Measurements from ENCODE around the gene ATF1. TPM values are rescaled to one million over a fixed set of nuclear protein-coding genes. Genes with fewer than 3 reads are reported as not detected.
A peak's percentile ranks its signal among the peaks of the same experiment; 100 is the strongest.

ATF1 gene
- total RNA-seq, 2 donors from 2014 or later, result 27.5 to 35.7 TPM

DNA sequence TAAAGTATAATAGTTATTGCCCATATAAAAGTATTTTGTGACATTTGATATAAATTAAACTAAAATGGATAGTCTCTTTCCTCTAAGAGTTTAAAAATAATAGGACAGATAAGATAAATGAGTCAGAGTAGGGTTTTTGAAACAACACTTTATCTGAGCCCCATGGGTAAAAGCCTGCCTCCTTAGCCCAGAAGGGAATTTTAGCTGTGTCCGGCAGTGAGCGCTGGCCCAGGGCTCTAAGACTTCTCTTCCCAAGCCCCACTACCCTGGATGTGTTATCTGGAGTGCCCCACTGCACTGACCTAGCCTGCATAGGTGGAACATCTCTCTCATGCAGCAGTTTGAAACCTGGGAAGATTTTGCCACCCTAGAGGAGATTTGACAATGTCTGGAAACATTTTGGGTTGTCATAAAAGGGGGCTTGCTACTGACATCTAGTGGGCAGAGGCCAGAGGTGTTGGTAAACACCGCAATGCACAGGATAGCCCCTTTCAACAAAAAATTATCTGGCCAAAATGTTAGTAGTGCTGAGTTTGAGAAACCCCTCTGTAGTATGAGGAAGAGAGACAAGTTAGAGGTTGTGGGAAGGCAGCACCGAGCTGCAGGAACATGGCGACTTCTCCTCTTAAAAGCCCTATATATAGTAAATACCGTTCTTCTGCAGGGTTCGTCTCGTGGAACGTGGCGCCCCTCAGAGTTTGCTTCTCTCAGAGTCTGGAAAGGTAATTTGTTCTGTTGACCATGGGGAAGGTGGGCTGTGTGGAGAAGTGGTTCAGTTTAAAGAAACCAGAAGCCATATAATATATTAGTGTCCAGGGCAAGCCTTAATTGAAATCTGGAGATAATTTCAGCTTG is 29.3 kb upstream of the ATF1 start:
- Histone ChIP-seq H3K4me3 (ENCODE audit: low read length) (no peak overlapping the region), H3K27ac (ENCODE audit: low read depth, low read length) (no peak overlapping the region), H3K9ac (ENCODE audit: extremely low read depth, low read length, poor library complexity, severe bottlenecking) (no peak overlapping the region), H3K36me3 (ENCODE audit: control insufficient read depth, insufficient read depth, low read length) (peaks cover 64% of the 10 kb centered on the region), H3K9me3 (ENCODE audit: control insufficient read depth, low read length) (no peaks in the 10 kb centered on the region), H3K4me1 (ENCODE audit: control insufficient read depth, insufficient read depth, low read length) (no peaks in the 10 kb centered on the region), H3K27me3 (ENCODE audit: control insufficient read depth, insufficient read depth, low read length, poor library complexity, severe bottlenecking) (no peaks in the 10 kb centered on the region)
- no peaks in the 10 kb centered on the region for H3K4me1 Mint-ChIP-seq
- H3K4me3 Mint-ChIP-seq, result no peak overlapping the region
- H3K36me3 Mint-ChIP-seq (ENCODE audit: low read depth), result peaks cover 62% of the 10 kb centered on the region
- H3K9me3 Mint-ChIP-seq, result no peaks in the 10 kb centered on the region
- 88 to 92% methylated on average over 5 to 10 of the region's 10 CpGs for WGBS, 2 experiments (ENCODE audit: insufficient coverage in 1 of 2, insufficient read length in 1 of 2)
- DNase-seq, result peak; percentile 85
- H3K27ac Mint-ChIP-seq, result no peak overlapping the region
- TF ChIP-seq, protein P1, sequence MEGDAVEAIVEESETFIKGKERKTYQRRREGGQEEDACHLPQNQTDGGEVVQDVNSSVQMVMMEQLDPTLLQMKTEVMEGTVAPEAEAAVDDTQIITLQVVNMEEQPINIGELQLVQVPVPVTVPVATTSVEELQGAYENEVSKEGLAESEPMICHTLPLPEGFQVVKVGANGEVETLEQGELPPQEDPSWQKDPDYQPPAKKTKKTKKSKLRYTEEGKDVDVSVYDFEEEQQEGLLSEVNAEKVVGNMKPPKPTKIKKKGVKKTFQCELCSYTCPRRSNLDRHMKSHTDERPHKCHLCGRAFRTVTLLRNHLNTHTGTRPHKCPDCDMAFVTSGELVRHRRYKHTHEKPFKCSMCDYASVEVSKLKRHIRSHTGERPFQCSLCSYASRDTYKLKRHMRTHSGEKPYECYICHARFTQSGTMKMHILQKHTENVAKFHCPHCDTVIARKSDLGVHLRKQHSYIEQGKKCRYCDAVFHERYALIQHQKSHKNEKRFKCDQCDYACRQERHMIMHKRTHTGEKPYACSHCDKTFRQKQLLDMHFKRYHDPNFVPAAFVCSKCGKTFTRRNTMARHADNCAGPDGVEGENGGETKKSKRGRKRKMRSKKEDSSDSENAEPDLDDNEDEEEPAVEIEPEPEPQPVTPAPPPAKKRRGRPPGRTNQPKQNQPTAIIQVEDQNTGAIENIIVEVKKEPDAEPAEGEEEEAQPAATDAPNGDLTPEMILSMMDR (conservative IDR thresholded peaks at IDR 0.05), result peak; percentile 88
- H3K27me3 Mint-ChIP-seq (ENCODE audit: insufficient read depth), result no peaks in the 10 kb centered on the region

GRCh38 chr12:50739611-50740010 is 24.3 kb upstream of the ATF1 start:
- no peaks in the 10 kb centered on the region for H3K27me3 ChIP-seq (ENCODE audit: control insufficient read depth, insufficient read depth, low read length, poor library complexity, severe bottlenecking)
- Mint-ChIP-seq H3K27me3 (ENCODE audit: insufficient read depth) (no peaks in the 10 kb centered on the region), H3K36me3 (ENCODE audit: low read depth) (peaks cover 74% of the 10 kb centered on the region), H3K4me1 (no peaks in the 10 kb centered on the region), H3K27ac (no peak overlapping the region), H3K9me3 (no peaks in the 10 kb centered on the region), H3K4me3 (no peak overlapping the region)
- no peaks in the 10 kb centered on the region for H3K9me3 ChIP-seq (ENCODE audit: control insufficient read depth, low read length)
- no peak for DNase-seq
- H3K27ac ChIP-seq (ENCODE audit: low read depth, low read length), result no peak overlapping the region
- no peaks in the 10 kb centered on the region for H3K4me1 ChIP-seq (ENCODE audit: control insufficient read depth, insufficient read depth, low read length)
- H3K36me3 ChIP-seq (ENCODE audit: control insufficient read depth, insufficient read depth, low read length), result peaks cover 74% of the 10 kb centered on the region
- 94 to 96% methylated on average over 6 to 7 of the region's 7 CpGs for WGBS, 2 experiments (ENCODE audit: insufficient coverage in 1 of 2, insufficient read length in 1 of 2)
- H3K9ac ChIP-seq (ENCODE audit: extremely low read depth, low read length, poor library complexity, severe bottlenecking), result no peak overlapping the region
- H3K4me3 ChIP-seq (ENCODE audit: low read length), result no peak overlapping the region
- TF ChIP-seq, protein P1 (conservative IDR thresholded peaks at IDR 0.05), result no peak

GRCh38 chr12:50740307-50740706 is 23.6 kb upstream of the ATF1 start:
- H3K4me1 Mint-ChIP-seq, result no peaks in the 10 kb centered on the region
- Histone ChIP-seq H3K27ac (ENCODE audit: low read depth, low read length) (no peak overlapping the region), H3K36me3 (ENCODE audit: control insufficient read depth, insufficient read depth, low read length) (peaks cover 78% of the 10 kb centered on the region), H3K4me3 (ENCODE audit: low read length) (no peak overlapping the region), H3K9ac (ENCODE audit: extremely low read depth, low read length, poor library complexity, severe bottlenecking) (no peak overlapping the region), H3K4me1 (ENCODE audit: control insufficient read depth, insufficient read depth, low read length) (no peaks in the 10 kb centered on the region), H3K27me3 (ENCODE audit: control insufficient read depth, insufficient read depth, low read length, poor library complexity, severe bottlenecking) (no peaks in the 10 kb centered on the region), H3K9me3 (ENCODE audit: control insufficient read depth, low read length) (no peaks in the 10 kb centered on the region)
- peaks cover 69% of the 10 kb centered on the region for H3K36me3 Mint-ChIP-seq (ENCODE audit: low read depth)
- no peak for DNase-seq
- H3K27ac Mint-ChIP-seq, result no peak overlapping the region
- WGBS, 2 experiments (ENCODE audit: insufficient coverage in 1 of 2, insufficient read length in 1 of 2), result 89 to 91% methylated on average over 2 of the region's 2 CpGs
- H3K4me3 Mint-ChIP-seq, result no peak overlapping the region
- H3K27me3 Mint-ChIP-seq (ENCODE audit: insufficient read depth), result no peaks in the 10 kb centered on the region
- no peaks in the 10 kb centered on the region for H3K9me3 Mint-ChIP-seq
- TF ChIP-seq, protein P1 (conservative IDR thresholded peaks at IDR 0.05), result no peak

Data from endodermal cell (in vitro differentiated cells).